Mononuclear cell (primary cell): ENCODE results near the gene MYO1F. TPM values are rescaled to one million over a fixed set of nuclear protein-coding genes. Genes with fewer than 3 reads are reported as not detected.

ENCODE experiments used
- total RNA-seq: library from RNA; depleted of rRNA; stranded (reverse); fragments of >200 nt; gene quantifications from one replicate; pipeline ENCODE4 v1.2.3, GENCODE V29; 2012

Gene MYO1F
- total RNA-seq, 1 donor = 145 TPM

Other genes starting within 250 kb of the MYO1F start
- gene KANK3, start 234.2 kb downstream of the MYO1F start, total RNA-seq = 0.42 TPM
- not detected for gene ANGPTL4, start 213.3 kb downstream of the MYO1F start, total RNA-seq
- 24.3 TPM for gene RAB11B, start 187.1 kb downstream of the MYO1F start, total RNA-seq
- gene MARCHF2, start 164.1 kb downstream of the MYO1F start, total RNA-seq = 119 TPM
- gene HNRNPM, start 132.5 kb downstream of the MYO1F start, total RNA-seq = 104 TPM
- 5.7 TPM for gene PRAM1, start 74.8 kb downstream of the MYO1F start, total RNA-seq
- gene ZNF414, start 63.3 kb downstream of the MYO1F start, total RNA-seq = 5.6 TPM
- gene ADAMTS10, start 33.3 kb upstream of the MYO1F start, total RNA-seq = 29.5 TPM
- gene NFILZ, start 53.2 kb upstream of the MYO1F start, total RNA-seq = not detected
- not detected for gene ACTL9, start 121.4 kb upstream of the MYO1F start, total RNA-seq
- not detected for gene OR2Z1, start 144.2 kb upstream of the MYO1F start, total RNA-seq